Thymus (tissue), 11 donors: Measurements from ENCODE around the gene TSC22D3. TPM values are rescaled to one million over a fixed set of nuclear protein-coding genes. Genes with fewer than 3 reads are reported as not detected.

Experiments used
- DNase-seq, 9 donors: peaks; one replicate each; pipeline ENCODE4 v3.0.0-alpha.2; 2013; ENCODE audit warnings: low spot score in 9 of 9, low read depth in 6 of 9, missing footprints in 1 of 9
- H3K27ac ChIP-seq, 2 donors: one replicate each; pipeline ENCODE4 v1.5.1; 2013; ENCODE audit warnings: control low read depth in 1 of 2, low read depth in 1 of 2, low read length in 1 of 2, mild to moderate bottlenecking in 1 of 2, moderate library complexity in 1 of 2
- H3K27me3 ChIP-seq, 2 donors: one replicate each; pipeline ENCODE4 v1.5.1; 2013; ENCODE audit warnings: low read length in 1 of 2; ENCODE audit not compliant: control insufficient read depth in 2 of 2, insufficient read depth in 1 of 2
- H3K36me3 ChIP-seq, 2 donors: one replicate each; pipeline ENCODE4 v1.5.1; 2013; ENCODE audit warnings: low read length in 1 of 2, mild to moderate bottlenecking in 1 of 2, moderate library complexity in 1 of 2; ENCODE audit not compliant: control insufficient read depth in 2 of 2, insufficient read depth in 2 of 2
- H3K4me1 ChIP-seq, 2 donors: one replicate each; pipeline ENCODE4 v1.5.1; 2013; ENCODE audit warnings: low read length in 2 of 2; ENCODE audit not compliant: control insufficient read depth in 2 of 2, insufficient read depth in 2 of 2
- H3K4me3 ChIP-seq, 2 donors: one replicate each; pipeline ENCODE4 v1.5.1; 2013; ENCODE audit warnings: low read length in 2 of 2, control low read depth in 1 of 2, mild to moderate bottlenecking in 1 of 2
- H3K9me3 ChIP-seq, 2 donors: one replicate each; pipeline ENCODE4 v1.5.1; 2013; ENCODE audit warnings: low read length in 1 of 2, mild to moderate bottlenecking in 1 of 2; ENCODE audit not compliant: control insufficient read depth in 2 of 2, insufficient read depth in 1 of 2
- WGBS: extraction: QIAGEN DNeasy Blood & Tissue Kit; methylation state at CpG from one replicate; pipeline ENCODE4 v1.1.7; 2013; 5-methylcytosine and 5-hydroxymethylcytosine counted together
- polyA plus RNA-seq: library from polyadenylated mRNA; stranded (reverse); fragments of 200-250 nt; gene quantifications from one replicate; pipeline ENCODE4 v1.2.3, GENCODE V29; 2013
- total RNA-seq: library from RNA; stranded (reverse); fragments of 120-200 nt; gene quantifications from one replicate; pipeline ENCODE4 v1.2.4, GENCODE V29; 2013
- donor health status: healthy.

TSC22D3 gene
- total and polyA plus RNA-seq, 2 donors = 63.4 to 873 TPM

GRCh38 chrX:107729558-107730297 lies 45.9 kb downstream of the TSC22D3 start:
- Histone ChIP-seq H3K27me3 (no peaks in the 10 kb centered on the region), H3K4me3 (no peak overlapping the region), H3K9me3 (no peaks in the 10 kb centered on the region), H3K36me3 (no peaks in the 10 kb centered on the region), H3K27ac (no peak overlapping the region), H3K4me1 (peaks cover 0 to 5% of the 10 kb centered on the region in 2 donors)
- DNase-seq = no peak
- WGBS = 98% methylated on average over 8 of the region's 8 CpGs

- Histone ChIP-seq H3K4me1 (peaks cover 0 to 5% of the 10 kb centered on the region in 2 donors), H3K4me3 (no peak overlapping the region), H3K9me3 (no peaks in the 10 kb centered on the region), H3K36me3 (no peaks in the 10 kb centered on the region), H3K27ac (no peak overlapping the region), H3K27me3 (no peaks in the 10 kb centered on the region)
- no peak for DNase-seq
- WGBS = 98% methylated on average over 4 of the region's 4 CpGs
Measured at GRCh38 chrX:107728371-107729099, 47.1 kb downstream of the TSC22D3 start.

- Histone ChIP-seq H3K27me3 (no peaks in the 10 kb centered on the region), H3K4me1 (peaks cover 0 to 5% of the 10 kb centered on the region in 2 donors), H3K4me3 (no peak overlapping the region), H3K27ac (no peak overlapping the region), H3K9me3 (no peaks in the 10 kb centered on the region), H3K36me3 (no peaks in the 10 kb centered on the region)
- 95% methylated on average over 9 of the region's 9 CpGs for WGBS
- DNase-seq = no peak
Measured at GRCh38 chrX:107726816-107727534, 48.6 kb downstream of the TSC22D3 start.

- H3K27ac ChIP-seq = no peak overlapping the region
Measured at GRCh38 chrX:107725761-107726555, 49.6 kb downstream of the TSC22D3 start.

GRCh38 chrX:107724653-107725052 lies 50.9 kb downstream of the TSC22D3 start:
- Histone ChIP-seq H3K4me3 (no peak overlapping the region), H3K9me3 (no peaks in the 10 kb centered on the region), H3K27me3 (no peaks in the 10 kb centered on the region), H3K36me3 (no peaks in the 10 kb centered on the region), H3K4me1 (peaks cover 0 to 11% of the 10 kb centered on the region in 2 donors), H3K27ac (no peak overlapping the region)
- DNase-seq = no peak
- WGBS = 95% methylated on average over 3 of the region's 3 CpGs

More at GRCh38 chrX:107725761-107726555, 49.6 kb downstream of the TSC22D3 start:
- 97% methylated on average over 9 of the region's 9 CpGs for WGBS
- H3K27me3 ChIP-seq = no peaks in the 10 kb centered on the region
- peaks cover 0 to 14% of the 10 kb centered on the region in 2 donors for H3K4me1 ChIP-seq
- H3K4me3 ChIP-seq = no peak overlapping the region
- no peaks in the 10 kb centered on the region for H3K36me3 ChIP-seq
- DNase-seq = no peak
- H3K9me3 ChIP-seq = no peaks in the 10 kb centered on the region

- DNase-seq = no peak
- H3K4me1 ChIP-seq = peaks cover 0 to 11% of the 10 kb centered on the region in 2 donors
- H3K27me3 ChIP-seq = no peaks in the 10 kb centered on the region
- no peak overlapping the region for H3K4me3 ChIP-seq
- no peaks in the 10 kb centered on the region for H3K9me3 ChIP-seq
- H3K27ac ChIP-seq = no peak overlapping the region
- 98% methylated on average over 4 of the region's 4 CpGs for WGBS
- no peaks in the 10 kb centered on the region for H3K36me3 ChIP-seq
Measured at GRCh38 chrX:107723511-107723910, 52.1 kb downstream of the TSC22D3 start.

- H3K4me3 ChIP-seq = no peak overlapping the region
- WGBS = 88% methylated on average over 5 of the region's 5 CpGs
- H3K27ac ChIP-seq = no peak overlapping the region
- H3K4me1 ChIP-seq = peaks cover 0 to 20% of the 10 kb centered on the region in 2 donors
- no peaks in the 10 kb centered on the region for H3K9me3 ChIP-seq
- DNase-seq = no peak
- no peaks in the 10 kb centered on the region for H3K27me3 ChIP-seq
- H3K36me3 ChIP-seq = no peaks in the 10 kb centered on the region
Measured at GRCh38 chrX:107721966-107722707, 53.5 kb downstream of the TSC22D3 start.

GRCh38 chrX:107721318-107721717 lies 54.3 kb downstream of the TSC22D3 start:
- Histone ChIP-seq H3K27me3 (peaks cover 0 to 3% of the 10 kb centered on the region in 2 donors), H3K27ac (peak overlapping the region in 1 of 2 donors; percentile 31), H3K36me3 (peaks cover 0 to under 1% of the 10 kb centered on the region in 2 donors), H3K9me3 (no peaks in the 10 kb centered on the region), H3K4me3 (no peak overlapping the region), H3K4me1 (peaks cover 0 to 23% of the 10 kb centered on the region in 2 donors)
- no peak for DNase-seq
- WGBS = 27% methylated on average over 9 of the region's 9 CpGs
